ENCODE data around the gene FPR2.
"Not testable (repeated sequence)": the region's sequence is repeated elsewhere in the genome, so short reads cannot be mapped to it uniquely, and the experiment has no call there.

Gene FPR2

DNA sequence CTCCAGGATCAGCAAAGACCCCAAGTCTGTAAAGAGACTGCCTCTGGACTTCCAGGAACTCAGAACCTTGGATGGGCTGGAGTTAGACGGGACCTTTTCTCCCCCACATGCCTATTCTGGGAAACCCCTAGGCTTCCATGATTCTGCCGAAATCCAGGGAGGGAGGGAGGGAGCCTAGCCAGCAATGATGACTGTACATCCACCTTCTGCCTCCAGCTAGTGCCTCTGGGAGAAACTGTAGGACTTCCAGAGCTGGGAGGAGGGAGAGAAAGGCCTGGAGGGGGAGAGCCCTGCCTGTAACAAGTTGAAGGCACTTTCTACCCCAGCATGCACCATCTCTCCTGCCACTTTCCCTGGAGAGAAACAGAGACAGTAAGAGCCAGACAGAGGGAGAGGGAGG is 31.2 kb upstream of the FPR2 start:
- H3K36me3 Mint-ChIP-seq (ENCODE audit: low read depth) = no peaks in the 10 kb centered on the region
- DNase-seq = no peak
- peaks cover 32% of the 10 kb centered on the region for H3K27me3 Mint-ChIP-seq
- no peak overlapping the region for H3K27ac Mint-ChIP-seq
- no peak overlapping the region for H3K4me3 Mint-ChIP-seq
- H3K9me3 Mint-ChIP-seq = peaks cover 15% of the 10 kb centered on the region
- H3K4me1 Mint-ChIP-seq (ENCODE audit: low read depth) = no peaks in the 10 kb centered on the region

DNA sequence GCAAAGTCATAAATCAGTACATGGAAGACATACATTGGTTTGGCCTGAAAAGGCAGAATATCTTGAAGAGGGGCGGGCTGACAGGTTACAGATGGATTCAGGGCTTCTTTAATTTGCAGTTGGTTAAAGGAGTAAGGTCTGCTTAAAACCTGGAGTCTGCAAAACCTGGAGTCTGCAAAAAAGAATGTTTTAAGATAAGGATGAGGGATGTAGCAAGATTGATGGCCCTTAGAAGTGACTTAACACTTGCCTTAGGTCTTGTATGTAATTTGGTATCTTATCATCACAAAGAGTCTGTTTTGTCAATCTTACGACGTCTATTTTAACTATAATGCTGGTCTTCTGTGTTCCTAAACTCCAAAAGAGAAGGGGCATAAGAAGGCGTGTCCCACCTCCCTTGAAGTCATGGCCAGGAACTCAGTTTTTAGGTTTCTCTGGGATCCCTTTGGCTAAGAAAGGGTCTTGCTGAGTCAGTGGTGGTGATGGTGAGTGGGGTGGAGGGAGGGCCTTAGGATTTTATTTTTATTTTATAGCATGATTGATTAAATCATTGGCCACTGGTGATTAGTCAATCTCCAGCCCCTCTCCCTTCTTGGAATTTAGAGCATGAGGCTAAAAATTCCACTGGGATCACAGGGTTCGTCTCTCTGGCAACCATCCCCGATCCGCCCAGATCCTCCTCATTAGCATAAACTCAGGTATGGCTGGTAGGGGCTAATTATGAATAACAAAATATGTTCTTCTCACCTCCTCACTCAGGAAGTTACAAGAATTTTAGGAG is 27.0 kb upstream of the FPR2 start:
- Mint-ChIP-seq H3K36me3 (ENCODE audit: low read depth) (no peaks in the 10 kb centered on the region), H3K4me1 (ENCODE audit: low read depth) (no peaks in the 10 kb centered on the region), H3K27me3 (peaks cover 12% of the 10 kb centered on the region), H3K9me3 (peaks cover 13% of the 10 kb centered on the region), H3K27ac (no peak overlapping the region), H3K4me3 (no peak overlapping the region)
- no peak for DNase-seq

DNA sequence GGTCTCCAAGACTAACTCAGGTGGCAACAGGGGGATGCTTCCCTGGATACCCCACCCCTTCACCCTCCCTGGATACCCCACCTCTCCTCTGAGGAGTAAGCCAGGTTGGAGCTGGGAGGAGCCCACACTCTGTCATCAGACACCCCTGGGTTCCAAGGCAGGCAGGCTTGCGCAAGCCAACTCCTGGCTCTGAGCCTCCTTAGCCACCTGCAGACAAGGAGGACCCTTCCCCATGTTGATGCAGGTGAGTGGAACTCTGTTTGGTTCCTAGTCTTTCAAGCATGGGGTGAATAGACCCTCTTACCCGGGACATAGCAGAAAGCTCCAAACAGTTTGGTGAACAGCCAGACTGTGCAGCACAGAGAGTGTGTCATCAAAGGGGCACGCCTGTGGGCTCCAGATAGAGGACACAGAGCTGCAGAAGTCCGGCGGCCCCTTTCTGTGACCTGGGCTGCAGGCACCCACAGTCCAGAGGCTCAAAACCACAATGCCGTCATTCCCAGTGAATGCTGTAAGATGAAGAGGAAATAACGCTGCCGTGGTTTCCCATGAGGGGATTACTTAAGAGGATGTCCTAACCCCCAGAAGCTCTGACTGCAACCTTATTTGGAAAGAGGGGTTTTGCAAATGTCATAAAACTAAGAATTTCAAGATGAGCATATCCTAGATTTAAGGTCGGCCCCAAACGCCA is 25.1 kb upstream of the FPR2 start:
- Mint-ChIP-seq H3K27me3 (peaks cover 14% of the 10 kb centered on the region), H3K9me3 (peaks cover 6% of the 10 kb centered on the region), H3K36me3 (ENCODE audit: low read depth) (no peaks in the 10 kb centered on the region), H3K27ac (no peak overlapping the region), H3K4me3 (no peak overlapping the region), H3K4me1 (ENCODE audit: low read depth) (no peaks in the 10 kb centered on the region)
- no peak for DNase-seq

DNA sequence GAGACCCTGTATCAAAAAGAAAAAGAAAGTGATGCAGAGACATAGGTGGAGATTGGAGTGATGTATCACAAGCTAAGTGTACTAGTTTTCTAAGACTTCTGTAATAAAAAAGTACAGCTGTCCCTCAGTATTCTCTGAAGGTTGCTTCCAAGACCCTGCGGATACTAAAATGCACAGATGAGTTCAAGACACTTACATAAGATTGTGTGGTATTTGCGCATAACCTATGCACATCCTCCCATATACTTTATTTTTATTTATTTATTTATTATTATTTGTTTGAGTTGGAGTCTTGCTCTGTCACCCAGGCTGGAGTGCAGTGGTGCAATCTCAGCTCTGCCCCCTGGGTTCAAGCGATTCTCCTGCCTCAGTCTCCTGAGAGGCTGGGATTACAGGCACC is 23.6 kb upstream of the FPR2 start:
- no peaks in the 10 kb centered on the region for H3K36me3 Mint-ChIP-seq (ENCODE audit: low read depth)
- H3K9me3 Mint-ChIP-seq = no peaks in the 10 kb centered on the region
- H3K4me3 Mint-ChIP-seq = no peak overlapping the region
- no peaks in the 10 kb centered on the region for H3K4me1 Mint-ChIP-seq (ENCODE audit: low read depth)
- peaks cover 10% of the 10 kb centered on the region for H3K27me3 Mint-ChIP-seq
- H3K27ac Mint-ChIP-seq = no peak overlapping the region
- no peak for DNase-seq

DNA sequence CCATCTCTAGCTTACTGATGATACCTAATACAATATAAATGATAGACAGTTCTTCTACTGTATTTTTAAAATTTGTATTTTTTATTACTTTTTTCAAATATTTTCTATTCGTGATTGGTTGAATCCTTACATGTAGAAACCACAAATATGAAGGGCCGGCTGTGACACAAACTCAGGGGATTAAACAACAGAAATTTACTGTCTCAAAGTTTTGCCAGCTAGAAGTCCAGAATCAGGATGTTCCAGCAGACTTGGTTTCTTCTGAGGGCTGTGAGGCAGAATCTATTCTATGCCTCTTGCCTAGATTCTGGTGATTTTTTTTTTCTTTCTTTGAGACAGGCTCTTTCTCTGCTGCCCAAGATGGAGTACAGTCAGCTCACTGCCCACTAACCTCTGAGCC is 23.1 kb upstream of the FPR2 start:
- H3K27ac Mint-ChIP-seq = no peak overlapping the region
- H3K27me3 Mint-ChIP-seq = peaks cover 10% of the 10 kb centered on the region
- H3K9me3 Mint-ChIP-seq = no peaks in the 10 kb centered on the region
- H3K36me3 Mint-ChIP-seq (ENCODE audit: low read depth) = no peaks in the 10 kb centered on the region
- no peak overlapping the region for H3K4me3 Mint-ChIP-seq
- H3K4me1 Mint-ChIP-seq (ENCODE audit: low read depth) = no peaks in the 10 kb centered on the region
- DNase-seq = no peak

DNA sequence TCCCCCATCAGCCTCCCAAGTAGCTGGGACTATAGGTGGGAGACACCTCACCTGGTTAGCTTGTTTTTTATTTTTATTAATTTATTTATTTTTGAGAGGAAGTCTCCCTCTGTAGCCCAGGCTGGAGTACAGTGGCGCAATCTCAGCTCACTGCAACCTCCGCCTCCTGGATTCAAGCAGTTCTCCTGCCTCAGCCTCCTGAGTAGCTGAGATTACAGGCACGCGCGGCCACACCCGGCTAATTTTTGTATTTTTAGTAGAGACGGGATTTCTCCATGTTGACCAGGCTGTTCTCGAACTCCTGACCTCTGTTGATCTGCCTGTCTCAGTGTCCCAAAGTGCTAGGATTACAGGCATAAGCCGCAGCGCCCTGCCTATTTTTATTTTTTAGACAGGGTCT is 22.5 kb upstream of the FPR2 start:
- H3K27me3 Mint-ChIP-seq = peaks cover 10% of the 10 kb centered on the region
- H3K27ac Mint-ChIP-seq; H3K4me1 Mint-ChIP-seq (ENCODE audit: low read depth); H3K4me3 Mint-ChIP-seq; DNase-seq; H3K9me3 Mint-ChIP-seq; H3K36me3 Mint-ChIP-seq (ENCODE audit: low read depth): not testable (repeated sequence)

DNA sequence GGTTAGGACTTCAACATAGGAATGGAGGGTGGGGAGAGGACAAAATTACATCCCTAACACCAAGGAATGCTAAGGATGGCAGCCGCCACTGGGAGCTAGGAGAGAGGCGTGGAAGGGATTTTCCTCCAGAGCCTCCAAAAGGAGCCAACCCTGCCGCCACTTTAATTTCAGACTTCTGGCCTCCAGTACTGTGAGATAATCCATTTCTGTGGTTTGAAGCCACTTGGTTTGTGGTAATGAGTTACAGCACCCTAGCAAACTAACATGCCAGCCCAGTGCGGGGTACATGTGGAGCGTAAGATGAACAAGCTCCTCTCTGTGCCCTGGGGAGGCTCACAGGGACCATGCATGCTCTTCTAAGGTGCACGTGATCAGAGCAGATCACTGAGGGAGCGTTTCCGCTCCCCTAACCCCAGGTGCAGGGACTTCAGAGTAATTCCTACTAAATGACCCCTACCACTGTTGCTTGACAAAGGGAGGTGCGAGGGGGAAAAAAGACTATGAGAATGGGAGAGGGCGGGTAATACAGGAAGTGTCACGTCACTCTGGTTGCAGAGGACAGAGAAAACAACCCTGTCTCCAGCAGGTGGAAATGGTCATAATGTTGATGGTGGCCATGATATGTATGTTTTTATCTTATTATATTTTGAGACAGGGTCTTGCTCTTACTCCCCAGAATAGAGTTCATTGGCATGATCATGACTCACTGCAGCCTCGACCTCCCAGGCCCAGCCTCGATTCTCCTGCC is 21.3 kb upstream of the FPR2 start:
- Mint-ChIP-seq H3K9me3 (no peaks in the 10 kb centered on the region), H3K27me3 (peaks cover 10% of the 10 kb centered on the region), H3K4me3 (no peak overlapping the region), H3K36me3 (ENCODE audit: low read depth) (no peaks in the 10 kb centered on the region), H3K4me1 (ENCODE audit: low read depth) (no peaks in the 10 kb centered on the region), H3K27ac (no peak overlapping the region)
- DNase-seq = no peak

DNA sequence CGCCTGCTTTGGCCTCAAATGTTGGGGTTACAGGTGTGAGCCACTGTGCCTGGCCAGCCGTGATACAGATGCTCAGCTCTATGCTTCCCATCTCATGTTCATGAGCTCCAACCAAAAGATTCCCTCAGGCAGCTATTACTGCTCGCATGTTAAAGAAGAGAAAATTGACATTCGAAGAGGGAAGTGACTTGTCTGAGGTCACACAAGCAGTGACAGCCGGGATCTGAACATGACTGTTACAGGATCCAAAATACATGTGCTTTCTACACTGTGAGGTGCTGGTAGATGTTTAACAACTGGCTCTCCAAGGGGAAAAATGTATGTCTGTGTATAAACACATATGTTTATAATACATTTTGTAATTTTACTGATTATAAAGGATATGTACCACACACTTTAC is 20.6 kb upstream of the FPR2 start:
- no peaks in the 10 kb centered on the region for H3K4me1 Mint-ChIP-seq (ENCODE audit: low read depth)
- no peak overlapping the region for H3K27ac Mint-ChIP-seq
- peaks cover 10% of the 10 kb centered on the region for H3K27me3 Mint-ChIP-seq
- no peaks in the 10 kb centered on the region for H3K9me3 Mint-ChIP-seq
- H3K36me3 Mint-ChIP-seq (ENCODE audit: low read depth) = no peaks in the 10 kb centered on the region
- no peak overlapping the region for H3K4me3 Mint-ChIP-seq
- no peak for DNase-seq

DNA sequence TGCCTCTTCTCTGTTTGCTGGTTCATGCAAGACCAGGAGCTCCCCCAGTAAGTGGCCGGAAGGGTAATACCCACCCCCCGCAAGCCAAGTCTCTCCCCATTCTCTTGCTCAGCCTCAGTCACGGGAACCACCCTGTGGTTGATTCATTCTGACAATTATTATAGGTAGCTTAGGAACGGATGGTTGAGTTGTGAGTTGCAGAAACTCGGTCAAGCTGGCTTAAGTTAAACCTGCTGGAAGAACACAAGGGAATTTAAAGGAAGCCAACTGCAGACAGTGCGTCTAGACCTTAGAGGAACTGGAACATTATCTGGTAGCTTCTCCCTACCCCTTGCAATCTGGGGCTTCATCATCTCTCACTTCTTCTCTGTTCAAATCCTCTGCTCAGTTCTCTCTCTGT is 18.2 kb upstream of the FPR2 start:
- peaks cover 2% of the 10 kb centered on the region for H3K27me3 Mint-ChIP-seq
- H3K4me3 Mint-ChIP-seq = no peak overlapping the region
- H3K36me3 Mint-ChIP-seq (ENCODE audit: low read depth) = no peaks in the 10 kb centered on the region
- no peak for DNase-seq
- H3K9me3 Mint-ChIP-seq = no peaks in the 10 kb centered on the region
- H3K27ac Mint-ChIP-seq = no peak overlapping the region
- no peaks in the 10 kb centered on the region for H3K4me1 Mint-ChIP-seq (ENCODE audit: low read depth)

DNA sequence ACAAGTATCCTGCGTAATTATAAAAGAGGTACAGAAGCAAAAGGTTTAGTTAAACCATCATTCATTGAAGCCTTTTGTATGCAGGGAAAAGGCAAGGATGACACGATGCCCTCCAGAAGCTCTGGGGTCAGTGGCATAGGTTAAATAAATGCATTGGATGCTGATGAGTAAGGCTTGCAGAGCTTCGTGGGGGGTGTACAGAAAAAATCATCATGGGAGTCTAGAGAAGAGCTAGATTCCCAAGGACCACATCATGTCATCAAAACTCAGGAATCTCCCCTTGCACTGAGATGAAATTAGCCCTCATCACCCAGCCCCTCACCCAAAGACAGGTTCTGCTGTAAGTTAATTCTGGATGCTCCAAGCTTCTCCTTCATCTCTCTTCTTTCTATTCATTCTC is 17.6 kb upstream of the FPR2 start:
- DNase-seq = no peak
- H3K4me3 Mint-ChIP-seq = no peak overlapping the region
- no peak overlapping the region for H3K27ac Mint-ChIP-seq
- no peaks in the 10 kb centered on the region for H3K9me3 Mint-ChIP-seq
- no peaks in the 10 kb centered on the region for H3K4me1 Mint-ChIP-seq (ENCODE audit: low read depth)
- H3K27me3 Mint-ChIP-seq = peaks cover 2% of the 10 kb centered on the region
- H3K36me3 Mint-ChIP-seq (ENCODE audit: low read depth) = no peaks in the 10 kb centered on the region

DNA sequence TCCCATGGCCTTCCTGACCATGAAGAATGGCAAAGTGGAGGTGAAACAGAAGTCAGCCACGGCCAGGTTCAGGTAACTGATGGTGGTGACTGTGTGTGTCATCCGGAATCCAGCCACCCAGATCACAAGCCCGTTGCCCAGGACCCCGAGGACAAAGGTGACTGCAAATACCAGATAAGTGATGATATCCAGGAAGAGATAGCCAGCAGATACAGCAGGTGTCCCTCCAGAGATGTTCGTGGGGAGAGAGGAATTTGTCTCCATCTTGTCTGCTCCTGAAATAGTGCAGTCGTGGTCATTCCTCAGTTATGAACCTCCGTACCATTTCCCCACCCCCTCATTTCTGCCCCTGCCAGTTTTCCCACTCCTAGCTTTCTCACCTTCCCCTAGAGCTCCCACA is 14.2 kb upstream of the FPR2 start:
- no peak for DNase-seq
- no peak overlapping the region for H3K4me3 Mint-ChIP-seq
- H3K36me3 Mint-ChIP-seq (ENCODE audit: low read depth) = no peaks in the 10 kb centered on the region
- no peaks in the 10 kb centered on the region for H3K9me3 Mint-ChIP-seq
- no peaks in the 10 kb centered on the region for H3K4me1 Mint-ChIP-seq (ENCODE audit: low read depth)
- no peak overlapping the region for H3K27ac Mint-ChIP-seq
- H3K27me3 Mint-ChIP-seq = peaks cover 4% of the 10 kb centered on the region

DNA sequence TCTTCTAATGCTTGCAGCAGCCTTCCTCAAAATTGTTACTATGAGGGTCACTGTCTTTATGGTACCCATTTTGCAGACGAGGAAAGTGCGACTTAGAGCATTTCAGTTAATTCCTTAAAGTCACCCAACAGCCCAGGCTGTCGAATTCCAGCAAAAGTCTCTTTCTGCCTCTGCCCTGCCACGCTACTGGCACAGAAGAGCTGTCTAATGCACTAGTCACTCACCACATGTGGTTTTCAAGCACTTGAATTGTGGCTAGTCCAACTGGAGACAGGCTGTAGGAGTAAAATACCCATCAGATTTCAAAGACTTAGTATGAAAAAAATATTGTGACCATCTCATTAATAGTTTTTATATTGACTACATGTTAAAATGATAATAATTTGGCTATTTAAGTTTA is 11.0 kb upstream of the FPR2 start:
- H3K9me3 Mint-ChIP-seq = no peaks in the 10 kb centered on the region
- no peak overlapping the region for H3K27ac Mint-ChIP-seq
- no peaks in the 10 kb centered on the region for H3K36me3 Mint-ChIP-seq (ENCODE audit: low read depth)
- no peaks in the 10 kb centered on the region for H3K4me1 Mint-ChIP-seq (ENCODE audit: low read depth)
- DNase-seq = no peak
- no peak overlapping the region for H3K4me3 Mint-ChIP-seq
- peaks cover 4% of the 10 kb centered on the region for H3K27me3 Mint-ChIP-seq

DNA sequence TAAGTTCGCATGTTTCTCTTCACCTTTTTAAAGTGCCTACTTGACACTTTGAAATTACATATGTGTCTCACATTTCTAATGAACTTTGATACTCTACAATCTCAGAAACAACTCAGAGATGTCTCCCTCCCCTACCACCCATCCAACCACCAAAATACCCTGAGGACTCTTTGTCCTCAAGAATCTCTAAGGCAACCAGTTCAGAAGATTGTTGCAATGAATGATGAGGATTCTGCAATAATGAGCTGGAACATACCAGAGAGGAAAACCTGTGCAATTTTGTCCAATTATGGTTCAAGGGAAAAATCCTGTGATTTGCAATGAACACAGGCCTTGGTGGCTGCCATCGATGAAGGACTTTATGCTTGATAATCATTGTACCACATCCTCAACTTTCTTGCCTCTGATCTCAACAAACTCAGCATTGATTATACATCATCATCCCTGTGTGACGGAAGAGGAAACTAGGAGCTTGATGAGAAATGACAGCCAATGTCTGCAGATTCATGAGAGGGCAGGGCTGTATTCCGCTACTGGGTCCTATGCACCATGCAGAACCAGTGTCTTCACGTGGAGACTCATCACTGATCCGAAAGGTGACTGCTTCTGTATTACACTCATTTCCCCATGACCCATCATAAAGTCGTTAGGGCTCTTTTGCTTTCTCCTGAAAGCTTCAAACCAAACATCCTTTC is 10.4 kb upstream of the FPR2 start:
- no peaks in the 10 kb centered on the region for H3K4me1 Mint-ChIP-seq (ENCODE audit: low read depth)
- H3K4me3 Mint-ChIP-seq = no peak overlapping the region
- H3K27me3 Mint-ChIP-seq = peaks cover 8% of the 10 kb centered on the region
- no peaks in the 10 kb centered on the region for H3K9me3 Mint-ChIP-seq
- no peaks in the 10 kb centered on the region for H3K36me3 Mint-ChIP-seq (ENCODE audit: low read depth)
- DNase-seq = no peak
- H3K27ac Mint-ChIP-seq = no peak overlapping the region

DNA sequence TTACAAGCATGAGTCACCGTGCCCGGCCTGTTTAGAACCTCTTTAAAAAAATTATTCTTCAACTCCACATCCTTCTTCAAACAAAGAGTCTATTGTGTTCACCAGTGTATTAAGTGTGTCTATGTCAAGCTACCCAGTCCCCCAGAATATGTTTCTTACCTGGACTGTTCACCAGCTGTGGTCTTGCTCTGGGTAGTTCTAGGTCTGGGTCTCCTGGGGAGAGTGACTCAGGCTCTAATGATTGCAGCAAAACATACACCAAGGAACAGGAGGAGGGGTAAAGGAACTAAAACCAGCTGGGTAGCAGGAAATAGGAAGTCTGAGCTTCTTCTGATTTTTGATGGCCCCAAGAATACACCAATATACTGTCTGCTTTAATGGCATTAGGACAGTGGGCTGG is 9.3 kb upstream of the FPR2 start, which contains the start of gene FPR1:
TSS of gene FPR1 (minus strand) at position 224 of the 400 bp plus-strand sequence. CDS start 4,884 bp downstream, outside the sequence.
- H3K27me3 Mint-ChIP-seq = peaks cover 12% of the 10 kb centered on the region
- H3K27ac Mint-ChIP-seq = no peak within 1 kb of the TSS
- H3K36me3 Mint-ChIP-seq (ENCODE audit: low read depth) = no peaks in the 10 kb centered on the region
- no peak within 1 kb of the TSS for H3K4me3 Mint-ChIP-seq
- DNase-seq = no peak
- H3K9me3 Mint-ChIP-seq = no peaks in the 10 kb centered on the region
- H3K4me1 Mint-ChIP-seq (ENCODE audit: low read depth) = no peaks in the 10 kb centered on the region

All from activated T-cell treated with anti-CD3 and anti-CD28 coated beads, Interleukin-2, amount 50 U/mL, for 24 hours (primary cell).